HG02885 (cell line): Measurements from ENCODE around the gene GBGT1.

Experiments used
- ATAC-seq: cut with Tn5 transposase; IDR thresholded peaks from one replicate; pipeline ENCODE4 v1.9.1; 2021; ENCODE audit warnings: mild to moderate bottlenecking; ENCODE audit not compliant: unreplicated experiment, poor library complexity

Gene GBGT1

DNA sequence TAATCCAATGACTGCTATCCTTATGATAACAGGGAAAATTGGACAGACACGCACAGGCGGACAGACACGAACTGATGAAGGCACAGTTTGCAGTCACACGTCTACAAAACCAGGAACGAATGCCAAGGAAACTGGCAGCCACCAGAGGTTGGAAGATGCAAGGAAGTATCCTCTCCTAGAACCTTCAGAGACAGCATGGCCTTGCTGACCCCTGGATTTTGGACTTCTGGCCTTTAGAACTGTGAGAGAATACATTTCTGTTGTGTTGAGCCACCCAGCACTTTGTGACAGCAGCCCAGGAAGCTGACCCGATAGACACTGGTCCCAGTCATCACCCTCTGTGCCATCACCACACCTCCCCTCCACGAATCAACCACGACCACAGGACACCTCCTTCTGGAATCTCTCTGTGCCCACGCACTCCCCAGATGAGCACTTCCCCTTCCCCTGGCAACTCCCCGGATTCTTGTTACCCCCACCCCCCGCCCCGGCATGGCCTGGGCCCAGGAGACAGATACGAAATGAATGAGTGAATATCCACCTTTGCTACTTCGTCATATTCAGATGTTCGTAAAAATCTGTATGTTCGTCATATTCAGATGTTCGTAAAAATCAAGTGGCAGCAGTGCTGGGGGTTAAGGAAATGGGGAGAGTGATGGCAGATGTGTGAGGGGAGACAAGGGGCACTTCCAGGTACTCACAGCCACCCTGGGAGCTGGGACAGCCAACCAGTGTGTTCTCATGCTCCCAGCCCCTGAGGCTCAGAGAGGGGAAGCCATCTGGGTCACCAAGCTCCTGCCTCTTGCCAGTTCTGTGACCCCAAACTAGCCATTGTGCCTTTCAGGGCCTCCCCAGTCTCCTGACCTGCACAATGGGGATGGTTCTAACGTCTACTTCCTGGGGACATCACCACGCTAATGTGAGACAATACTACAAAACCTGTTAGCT is 18.5 kb downstream of the GBGT1 start:
- no peak for ATAC-seq

DNA sequence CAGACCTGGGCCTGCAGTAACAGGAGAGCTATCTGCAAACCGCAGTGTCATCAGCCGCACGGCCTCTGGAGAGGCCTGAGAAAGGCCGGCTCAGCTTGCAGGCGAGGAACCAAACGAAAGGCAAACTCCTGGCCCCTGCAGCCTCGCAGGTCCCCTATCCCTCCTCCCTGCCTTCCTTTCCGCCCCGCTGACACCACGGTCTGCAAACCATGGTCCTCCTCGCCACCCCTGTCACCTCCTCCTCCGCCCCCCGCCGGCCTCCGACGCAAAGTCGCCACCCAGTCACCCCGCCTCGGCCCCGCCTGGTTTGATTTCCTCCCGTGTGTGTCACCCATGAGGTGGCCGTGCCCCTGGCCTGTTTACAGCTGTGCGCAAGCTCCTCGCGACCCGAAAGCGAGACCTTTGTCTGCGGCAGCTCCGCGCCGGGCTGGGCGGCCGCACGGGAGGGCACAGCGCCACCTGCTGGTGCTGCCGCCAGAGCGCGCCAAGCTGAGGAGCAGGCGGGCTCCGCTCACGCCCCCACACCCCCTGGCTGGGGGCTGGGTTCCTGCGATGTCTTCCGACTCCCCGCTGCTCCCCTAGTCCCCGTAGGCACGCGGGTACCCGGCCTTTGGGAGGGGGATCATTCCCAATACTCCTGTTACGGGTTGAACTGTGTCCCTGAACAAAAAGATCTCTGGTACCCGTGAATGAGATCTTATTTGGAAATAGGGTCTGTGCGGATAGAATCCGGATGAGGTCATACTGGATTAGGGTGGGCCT is 19.4 kb downstream of the GBGT1 start:
- ATAC-seq: no peak

DNA sequence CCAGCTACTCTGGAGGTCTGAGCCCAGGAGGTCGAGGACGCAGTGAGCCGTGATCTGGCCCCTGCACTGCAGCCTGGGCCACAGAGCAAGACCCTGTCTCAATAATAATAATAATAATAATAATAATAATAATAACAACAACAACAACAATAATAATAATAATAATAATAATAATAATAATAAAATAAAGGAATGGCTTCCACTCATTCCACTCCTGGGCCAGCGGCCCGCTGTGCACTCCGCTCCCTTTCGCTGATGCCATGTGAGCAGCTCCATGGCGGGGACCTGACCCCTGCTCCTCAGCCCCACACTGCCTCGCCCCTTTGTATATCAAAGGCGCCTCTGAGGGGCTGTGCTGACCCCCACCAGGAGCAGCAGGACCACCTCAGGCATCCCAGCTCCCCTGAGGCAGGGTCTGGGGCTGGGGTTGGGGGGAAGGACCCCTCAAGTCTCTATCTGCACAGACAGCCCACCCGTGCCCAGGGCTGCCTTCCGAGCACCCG is 20.0 kb downstream of the GBGT1 start:
- ATAC-seq: no peak

DNA sequence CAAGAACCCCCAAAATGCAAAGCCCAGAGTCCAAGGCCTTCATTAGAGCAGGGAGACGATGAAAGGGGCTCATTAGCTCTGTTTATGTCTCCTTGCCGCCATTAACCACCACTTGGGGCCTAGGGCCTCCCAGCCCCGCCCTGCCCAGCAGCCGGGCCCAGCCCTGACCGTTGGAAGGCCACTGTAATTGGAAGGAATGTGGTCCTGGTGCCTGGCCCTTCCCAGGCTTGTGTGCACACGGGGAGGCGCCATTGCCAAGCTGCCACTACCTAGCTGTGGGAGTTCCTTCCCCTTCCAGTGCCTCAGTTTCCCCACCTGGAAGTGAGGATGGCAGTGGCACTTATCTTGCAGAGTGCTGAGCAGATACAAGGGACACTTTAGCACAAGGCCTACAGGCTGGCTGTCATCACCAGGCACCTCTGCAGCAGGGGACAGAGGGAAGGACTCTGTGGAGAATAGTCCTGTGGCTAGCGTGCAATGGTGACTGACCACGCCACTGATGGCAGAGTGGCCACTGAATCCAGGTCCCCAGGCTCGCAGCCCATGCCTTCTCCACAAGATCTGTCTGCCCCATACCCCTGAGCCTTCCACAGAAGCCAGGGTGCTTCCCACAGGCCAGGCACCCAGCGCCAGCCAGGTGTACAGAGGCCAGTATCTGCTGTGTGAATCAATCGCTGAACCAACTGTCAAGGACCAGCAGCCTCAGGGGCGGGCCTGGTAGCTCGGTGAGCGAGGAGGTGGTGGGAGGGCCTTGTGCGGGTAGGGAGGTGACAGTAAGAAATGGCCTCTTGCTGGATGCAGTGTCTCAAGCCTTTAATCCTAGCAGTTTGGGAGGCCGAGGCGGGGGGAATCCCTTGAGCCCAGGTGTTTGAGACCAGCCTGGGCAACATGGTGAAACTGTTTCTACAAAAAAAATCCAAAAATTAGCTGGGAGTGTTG is 20.8 kb downstream of the GBGT1 start:
- ATAC-seq: no peak

DNA sequence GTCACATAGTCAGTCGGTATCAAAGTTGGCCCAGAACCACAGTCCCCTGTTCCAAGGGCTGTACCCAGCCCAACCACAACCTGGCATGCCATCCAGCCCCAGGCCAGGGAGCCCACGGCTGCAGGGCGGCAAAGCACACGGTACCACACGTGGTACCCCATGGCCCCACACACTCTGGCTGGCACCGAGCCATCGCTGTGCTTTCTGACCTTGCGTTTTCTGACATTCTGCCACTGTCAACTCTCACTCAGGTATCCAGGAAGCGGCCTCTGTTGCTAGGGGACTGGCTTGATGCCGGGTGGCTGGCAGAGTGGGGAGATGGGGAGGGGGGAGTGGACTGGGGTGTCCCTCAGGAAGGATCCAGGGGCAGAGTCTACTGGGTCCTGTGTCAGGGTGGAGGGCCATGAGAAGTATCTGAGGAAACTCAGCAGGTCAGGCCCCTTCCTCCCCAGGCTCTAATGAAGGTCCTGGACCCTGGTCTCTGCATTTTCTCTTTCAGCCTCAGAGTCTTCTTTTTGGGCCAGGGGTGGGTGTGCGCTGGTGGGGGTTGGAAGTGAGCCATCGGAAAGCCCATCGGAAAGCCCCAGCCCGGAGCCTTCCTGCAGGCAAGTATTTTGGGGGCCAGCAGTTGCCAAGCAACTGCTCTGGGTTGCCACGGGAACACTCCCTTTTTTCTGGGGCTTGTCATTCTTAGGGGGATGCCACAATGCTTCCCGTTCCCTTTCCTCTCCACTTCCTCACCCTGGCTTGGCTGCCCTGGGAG is 21.7 kb downstream of the GBGT1 start:
- no peak for ATAC-seq

DNA sequence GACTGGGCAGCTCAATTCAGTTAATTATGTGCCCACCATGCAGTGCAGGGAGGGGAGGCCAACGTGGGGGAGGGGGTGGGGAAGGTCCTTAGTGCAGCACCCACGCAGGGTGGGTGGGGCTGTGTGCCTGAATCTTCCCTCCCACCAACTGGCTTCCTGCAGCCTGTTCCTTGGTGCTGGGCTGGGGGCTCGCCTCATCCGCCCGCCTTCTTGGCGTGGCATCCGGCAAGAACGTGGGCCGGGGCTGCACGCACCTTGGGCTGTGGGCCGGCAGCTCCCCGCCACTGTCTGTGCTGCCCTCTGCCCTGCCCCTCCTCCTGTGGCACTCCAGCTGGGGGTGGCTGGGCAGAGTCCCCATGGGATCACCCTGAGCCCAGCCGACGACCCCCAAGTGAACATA is 23.1 kb downstream of the GBGT1 start:
- no peak for ATAC-seq

DNA sequence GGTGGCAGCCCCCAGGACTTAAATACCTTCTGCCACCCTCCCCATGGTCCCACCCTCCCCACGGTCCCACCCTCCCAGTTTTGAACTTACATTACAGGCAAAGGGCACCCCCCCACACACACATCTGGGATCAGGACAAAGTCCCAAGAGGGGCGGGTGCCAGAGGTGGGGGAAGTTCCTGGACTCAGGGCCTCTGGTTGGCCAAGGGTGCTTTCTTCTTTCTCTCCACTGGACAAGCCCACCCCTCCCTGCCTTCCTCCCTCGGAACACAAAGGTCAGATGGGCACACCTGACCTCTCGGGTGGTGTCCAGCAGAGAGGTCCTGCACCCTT is 23.6 kb downstream of the GBGT1 start:
- no peak for ATAC-seq

DNA sequence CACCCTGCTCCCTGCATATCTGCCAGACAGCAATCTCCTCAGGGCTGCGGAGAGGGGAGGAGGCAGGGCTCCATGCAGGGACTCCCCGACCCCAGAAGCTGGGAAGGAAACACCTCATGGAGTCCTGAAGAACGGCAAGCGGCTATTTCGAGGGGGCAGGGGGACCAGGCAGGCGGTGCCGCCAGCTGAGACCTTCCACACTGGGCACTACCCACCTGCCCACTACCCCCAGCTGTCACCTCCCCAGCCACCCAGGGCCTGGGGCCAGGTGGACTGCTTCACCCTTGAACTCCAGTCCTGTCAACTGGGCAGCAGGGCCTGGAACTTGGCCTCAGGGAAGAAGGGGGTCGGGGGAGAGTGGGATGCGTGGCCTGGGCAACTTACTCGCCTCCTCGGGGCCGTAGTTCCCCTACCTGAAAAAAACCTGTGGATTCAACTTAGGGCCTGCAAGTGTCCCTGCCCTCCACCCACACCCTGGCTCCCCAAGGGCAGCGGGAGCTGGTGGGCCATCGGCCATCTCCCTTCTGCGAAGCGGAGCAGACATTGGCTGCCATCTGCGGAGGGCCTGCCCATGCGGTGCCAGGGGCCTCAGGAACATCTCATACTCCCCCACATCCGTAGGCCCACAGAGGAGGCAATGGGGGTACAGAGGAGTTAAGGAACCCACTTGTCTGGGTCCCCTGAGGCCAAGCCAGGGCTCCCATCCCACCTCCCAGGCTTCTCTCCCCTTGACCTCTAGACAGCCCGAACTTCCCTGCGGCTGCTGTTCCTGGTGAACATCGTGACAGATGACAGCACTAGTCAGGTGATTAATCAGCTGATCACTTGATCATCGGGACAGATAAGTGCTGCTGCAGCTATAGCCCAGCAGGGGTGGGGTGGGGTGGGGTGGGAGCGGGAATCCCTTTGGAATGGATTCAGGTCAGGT is 24.2 kb downstream of the GBGT1 start:
- no peak for ATAC-seq

DNA sequence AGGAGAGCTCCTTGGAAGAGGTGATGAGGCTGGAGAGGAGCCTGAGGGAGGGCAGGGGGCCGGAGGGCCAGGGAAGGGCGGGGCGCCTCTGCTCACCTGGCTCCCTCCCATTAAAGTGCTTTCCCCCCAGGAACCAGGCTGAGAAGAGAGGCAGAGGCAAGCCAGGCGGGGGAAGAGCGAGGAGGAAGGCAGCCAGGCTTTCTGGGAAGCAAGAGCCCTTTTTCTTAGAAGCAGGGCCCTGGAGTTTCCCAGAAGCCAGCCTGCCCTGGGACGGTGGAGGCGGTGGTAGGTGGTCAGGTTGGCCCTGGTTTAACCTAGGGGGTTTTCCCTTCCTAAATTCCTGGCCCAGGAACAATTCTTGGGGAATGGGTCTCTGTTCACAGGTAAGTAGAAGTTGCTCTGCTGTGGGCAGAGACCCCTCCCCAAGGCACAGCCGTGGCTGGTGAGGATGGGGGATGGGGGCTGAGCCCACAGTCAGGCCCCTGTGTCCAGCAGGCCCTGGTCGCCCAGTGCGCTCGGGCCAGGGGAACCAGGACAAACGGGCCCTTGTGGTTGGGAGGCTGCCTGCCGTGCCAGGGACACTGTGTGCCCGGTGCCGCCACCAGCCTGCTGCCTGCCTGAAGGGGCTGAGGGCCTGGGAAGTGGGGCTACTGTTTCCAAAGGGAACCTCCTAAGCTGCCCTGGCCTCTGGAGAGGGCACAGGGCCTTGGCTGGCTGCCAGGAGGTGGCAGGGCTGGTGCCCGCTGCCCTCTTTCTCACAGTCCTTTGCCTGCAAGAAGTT is 26.1 kb downstream of the GBGT1 start:
- no peak for ATAC-seq

DNA sequence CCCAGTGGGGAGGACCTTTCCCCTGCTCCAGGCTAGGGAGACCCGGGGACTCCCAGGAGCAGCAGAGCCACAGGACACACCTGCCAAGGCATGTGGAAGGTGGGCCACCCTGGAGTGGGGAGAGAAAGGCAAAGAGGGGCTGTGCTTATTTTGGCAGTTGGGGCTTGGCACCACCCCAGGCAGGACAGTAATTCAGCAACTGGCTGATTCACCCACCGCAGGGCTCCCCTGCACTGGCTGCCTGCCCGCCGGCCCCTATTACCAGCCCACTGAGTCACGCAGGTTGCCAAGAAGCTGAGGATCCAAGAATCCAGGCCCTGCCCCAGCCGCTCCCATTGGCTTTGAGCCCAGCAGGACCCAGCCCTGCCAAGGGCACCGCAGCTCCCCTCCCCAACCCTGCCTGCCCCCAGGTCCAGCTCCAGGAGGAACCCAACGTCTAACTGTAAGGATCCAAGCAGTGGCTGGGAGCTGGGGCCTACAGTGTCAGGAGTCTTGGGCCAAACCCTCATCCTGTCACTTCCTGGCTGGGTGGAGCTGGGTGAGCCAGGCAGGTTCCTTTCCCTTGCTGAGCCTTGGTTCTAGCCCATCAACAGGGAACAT is 28.5 kb downstream of the GBGT1 start:
- ATAC-seq: no peak

DNA sequence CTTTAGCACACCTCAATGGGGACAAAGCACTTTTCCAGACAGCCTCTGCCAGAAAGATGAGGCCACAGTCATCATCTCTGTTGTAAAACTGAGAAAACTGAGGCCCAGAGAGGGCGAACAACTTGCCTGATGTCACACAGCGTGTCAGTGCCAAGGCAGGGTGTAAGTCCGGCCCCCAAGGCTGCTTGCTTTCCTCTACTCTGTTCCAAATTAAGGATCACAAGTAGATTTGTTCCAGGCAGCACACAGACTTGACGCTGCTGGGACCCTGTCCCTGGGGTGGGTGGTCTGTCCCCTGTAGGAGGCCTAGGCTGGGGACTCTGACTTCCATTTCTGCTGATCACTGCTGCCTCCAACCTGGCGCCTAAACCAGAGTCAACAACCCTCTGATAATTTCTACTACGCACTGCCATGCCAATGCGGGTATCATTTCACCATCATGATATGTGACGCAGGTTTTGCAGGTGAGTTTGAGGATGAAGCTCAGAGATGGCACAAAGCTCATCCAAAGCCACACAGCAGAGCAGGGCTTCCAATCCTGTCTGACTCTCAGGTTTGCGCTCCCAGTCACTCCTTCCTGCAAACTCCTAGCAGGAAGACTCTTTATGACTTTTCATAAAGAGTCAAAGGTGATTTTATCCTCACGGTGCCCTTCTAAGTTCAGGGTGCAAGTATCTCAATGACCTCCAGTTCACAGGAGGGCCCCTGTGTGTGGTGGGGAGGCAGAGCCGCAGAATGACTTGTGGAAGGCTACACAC is 29.1 kb downstream of the GBGT1 start:
- ATAC-seq: no peak

DNA sequence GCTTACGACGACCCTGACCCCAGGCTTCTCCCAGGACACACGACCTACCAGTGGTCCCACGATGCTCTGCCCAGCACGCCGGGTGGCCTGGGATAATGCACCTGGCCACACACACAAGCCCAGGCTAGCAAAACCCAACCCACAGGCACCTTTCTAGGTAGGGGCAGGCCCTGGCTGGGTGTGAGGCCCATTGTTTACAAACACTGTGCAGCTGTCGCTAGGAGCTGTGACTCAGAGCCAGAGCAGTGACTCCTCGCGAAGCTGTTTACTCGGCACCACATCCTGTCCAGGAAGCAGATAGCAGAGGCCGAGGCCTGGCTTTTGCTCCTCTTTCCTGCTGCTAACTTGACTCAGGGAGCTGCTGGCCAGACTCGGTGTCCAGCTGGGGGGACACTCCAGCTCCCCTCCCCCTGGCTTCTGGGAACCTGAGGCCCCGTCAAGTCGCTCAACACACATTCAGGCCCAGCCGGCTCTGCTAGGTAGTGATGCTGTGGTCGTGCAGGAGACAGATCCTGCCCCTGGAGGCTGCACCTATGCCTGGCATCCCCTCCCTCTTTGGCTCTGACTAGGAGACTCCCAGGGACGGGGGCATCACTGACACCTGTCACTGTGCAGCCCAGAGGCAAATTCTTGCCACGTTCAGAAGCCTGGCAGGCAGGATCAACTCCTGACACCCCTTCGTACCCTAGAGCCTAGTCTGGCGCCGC is 29.9 kb downstream of the GBGT1 start:
- peak; percentile 87 for ATAC-seq

DNA sequence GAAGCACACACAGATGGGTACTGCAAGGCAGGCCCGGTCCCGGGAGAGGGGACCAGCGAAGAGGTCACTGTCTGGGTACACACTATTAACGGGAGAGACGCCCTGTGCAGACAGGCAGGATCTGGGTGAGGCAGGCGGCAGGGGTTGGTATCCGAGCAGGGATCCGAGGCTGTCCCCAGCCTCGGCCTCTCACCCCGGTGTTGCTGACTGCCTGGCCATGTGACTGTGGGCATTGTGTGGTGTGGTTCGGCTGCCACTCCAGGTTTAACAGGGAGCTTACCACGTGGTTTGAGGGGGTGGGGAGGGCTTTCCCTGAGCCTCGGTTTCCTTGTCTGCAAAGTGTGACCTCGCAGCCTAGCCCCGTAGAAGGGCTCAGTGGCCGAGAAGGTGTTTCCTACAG is 31.5 kb downstream of the GBGT1 start:
- no peak for ATAC-seq

DNA sequence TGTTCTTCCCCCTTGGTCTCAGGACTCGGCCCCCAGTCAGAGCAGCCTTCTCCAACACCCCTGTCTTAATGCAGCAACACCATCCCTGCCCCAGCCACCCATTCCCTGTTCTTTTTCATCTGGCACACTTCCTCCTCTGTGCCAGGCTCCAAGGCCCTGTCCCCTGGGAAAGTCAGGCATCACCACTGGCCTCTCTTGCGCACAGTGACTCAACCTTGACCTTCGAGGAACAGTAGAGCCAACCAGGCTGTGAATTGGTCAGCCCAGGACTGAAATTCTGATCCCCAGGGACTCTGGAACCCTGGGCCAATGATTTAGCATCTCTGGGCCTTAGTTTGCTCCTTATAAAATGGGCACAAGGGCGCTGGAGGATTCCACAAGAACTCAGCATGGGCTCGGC is 32.2 kb downstream of the GBGT1 start:
- ATAC-seq: no peak

DNA sequence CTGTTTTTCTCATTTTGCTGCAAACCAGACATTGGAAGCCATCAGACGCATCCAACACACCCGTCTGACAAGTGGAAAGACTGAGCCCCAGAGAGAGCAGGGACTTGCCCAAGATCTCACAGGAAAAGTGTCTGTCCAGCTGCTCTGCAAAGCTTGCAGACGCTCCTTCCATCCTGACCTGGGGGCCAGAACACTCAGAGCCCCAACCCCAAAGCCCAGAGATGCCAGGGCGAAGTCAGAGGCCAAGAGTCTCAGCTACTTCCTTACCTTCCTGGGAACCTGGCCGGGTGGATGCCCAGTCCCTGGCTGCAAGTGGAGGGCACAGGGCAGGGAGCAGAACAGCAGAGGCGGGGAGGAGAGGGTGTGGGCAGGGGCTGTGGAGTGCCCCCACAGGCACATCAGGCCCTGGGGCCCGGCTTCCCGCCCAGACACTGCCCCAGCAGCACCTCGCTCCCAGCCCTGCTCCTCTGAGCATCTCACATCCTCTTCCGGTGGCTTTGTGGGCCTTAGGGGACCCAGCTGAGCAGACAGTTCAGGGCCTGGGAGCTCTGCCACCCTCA is 32.9 kb downstream of the GBGT1 start:
- ATAC-seq: no peak
